Spleen (tissue), 7 donors: ENCODE data around the gene DDX59.

ENCODE experiments used
- CTCF ChIP-seq, 11 experiments: fragments of 200-600 bp in 7 of 11; fragments of 450-650 bp in 4 of 11; sonication (generic) in 4 of 11; IDR thresholded peaks in 8 of 11; conservative IDR thresholded peaks in 3 of 11; 1 replicate in 7 of 11; 2 replicates in 4 of 11; pipeline versions ENCODE4 v1.4.0 to v1.8.0; 2016 to 2021; ENCODE audit warnings: antibody characterized with exemption in 11 of 11, inconsistent platforms in 4 of 11, mild to moderate bottlenecking in 1 of 11
- POLR2A ChIP-seq, 3 donors: fragments of 450-650 bp; IDR thresholded peaks; one replicate each; pipeline ENCODE4 v1.5.1; 2017; ENCODE audit warnings: antibody characterized with exemption in 3 of 3, mild to moderate bottlenecking in 1 of 3
- POLR2AphosphoS5 ChIP-seq, 3 donors: sonication (generic); formaldehyde crosslinking; IDR thresholded peaks; one replicate each; pipeline ENCODE4 v1.5.1; 2017; ENCODE audit warnings: antibody characterized with exemption in 3 of 3
- donor health status: DM: no; HTN: no; CAD: no; lungs with moderate emphysema.
- donor health status: DM: no; HTN: no; CAD: no.
- donor health status: DM: no; HTN: no; CAD: no.

GRCh38 chr1:200668514-200669313 is 993 bp downstream of the DDX59 start:
- TF ChIP-seq POLR2AphosphoS5 (IDR thresholded peaks at IDR 0.05) (no peak), CTCF (IDR thresholded peaks at IDR 0.05 in 8 of 11, conservative IDR thresholded peaks at IDR 0.05 in 3 of 11) (no peak), POLR2A (IDR thresholded peaks at IDR 0.05) (no peak)
